Ovary (tissue), 9 donors: Measurements from ENCODE around the gene ZBTB48. TPM values are rescaled to one million over a fixed set of nuclear protein-coding genes. Genes with fewer than 3 reads are reported as not detected.
A peak's percentile ranks its signal among the peaks of the same experiment; 100 is the strongest.

Experiments
- DNase-seq, 5 donors: peaks; one replicate each; pipeline ENCODE4 v3.0.0-alpha.2; 2019 to 2020
- H3K27ac ChIP-seq, 2 donors: fragments of 200-600 bp; one replicate each; pipeline versions ENCODE4 v1.5.1 to v1.8.0; 2019 to 2022
- H3K27me3 ChIP-seq: fragments of 200-600 bp; one replicate; pipeline ENCODE4 v1.8.0; 2022
- H3K36me3 ChIP-seq: fragments of 200-600 bp; sonication (generic); one replicate; pipeline ENCODE4 v1.5.1; 2019
- H3K4me1 ChIP-seq: one replicate; pipeline ENCODE4 v1.8.1; 2013; ENCODE audit warnings: mild to moderate bottlenecking, moderate library complexity; ENCODE audit not compliant: insufficient read depth
- H3K4me3 ChIP-seq: fragments of 200-600 bp; sonication (generic); one replicate; pipeline ENCODE4 v1.5.1; 2017
- H3K9me3 ChIP-seq, 2 donors: fragments of 200-600 bp in 1 of 2; sonication (generic) in 1 of 2; one replicate each; pipeline versions ENCODE4 v1.5.1 to v1.8.1; 2013 to 2019; ENCODE audit warnings: mild to moderate bottlenecking in 1 of 2, moderate library complexity in 1 of 2
- EP300 ChIP-seq: sonication (generic); formaldehyde crosslinking; IDR thresholded peaks from one replicate; pipeline ENCODE4 v1.6.1; 2017; ENCODE audit warnings: antibody characterized with exemption
- POLR2A ChIP-seq: fragments of 450-650 bp; IDR thresholded peaks from one replicate; pipeline ENCODE4 v1.6.1; 2017; ENCODE audit warnings: antibody characterized with exemption, mild to moderate bottlenecking, moderate library complexity
- WGBS, 3 donors: extraction: QIAGEN DNeasy Blood & Tissue Kit in 1 of 3; methylation state at CpG; one replicate each; pipeline versions ENCODE4 v1.1.5 to v1.1.7; 2013 to 2017; 5-methylcytosine and 5-hydroxymethylcytosine counted together
- intact Hi-C, 4 donors: fragments of 100-400 bp; cut with DNase I; formaldehyde crosslinking; loops; one replicate each; pipeline versions ENCODE4 v1.11.0 to v1.15.1; 2022 to 2023
- polyA plus RNA-seq, 2 donors: library from polyadenylated mRNA; stranded (reverse); fragments of 200-250 nt in 1 of 2; fragments of 350-450 nt in 1 of 2; fragmentation: Illumina TruSeq in 1 of 2; extraction: RNeasy Lipid Tissue Mini Kit (QIAGEN cat#74804) in 1 of 2; gene quantifications; one replicate each; pipeline ENCODE4 v1.2.3, GENCODE V29; 2013 to 2014
- total RNA-seq, 7 donors: library from RNA; depleted of rRNA in 2 of 7; stranded (reverse); fragments of >200 nt in 2 of 7; fragmentation: NEBNext Ultra II Directional in 3 of 7; extraction: Animal tissue kit (Norgen Biotek cat#: 25700) in 3 of 7; gene quantifications; one replicate each; pipeline versions ENCODE4 v1.1.0 to v1.2.4, GENCODE V29; 2016 to 2023
- TF ChIP-seq, protein P1 (sequence below), 3 donors: fragments of 450-650 bp in 2 of 3; fragments of 200-600 bp in 1 of 3; IDR thresholded peaks; one replicate each; pipeline versions ENCODE4 v1.5.1 to v1.8.0; 2016 to 2022; ENCODE audit warnings: antibody characterized with exemption in 3 of 3, mild to moderate bottlenecking in 1 of 3
- donor health status: DM: no; HTN: no; CAD: no; lungs with moderate emphysema.
- donor health status: DM: no; HTN: no; CAD: no.
- donor health status: Bipolar disorder and iron deficiency.
- donor health status: DM: yes; HTN: yes; CAD: no.
- donor health status: DM: no; HTN: no; CAD: no.
- donor health status: DM: yes; HTN: yes; CAD: no.

Gene ZBTB48
- total and polyA plus RNA-seq, 9 donors: 8.0 to 42.5 (median 33.7) TPM

DNA sequence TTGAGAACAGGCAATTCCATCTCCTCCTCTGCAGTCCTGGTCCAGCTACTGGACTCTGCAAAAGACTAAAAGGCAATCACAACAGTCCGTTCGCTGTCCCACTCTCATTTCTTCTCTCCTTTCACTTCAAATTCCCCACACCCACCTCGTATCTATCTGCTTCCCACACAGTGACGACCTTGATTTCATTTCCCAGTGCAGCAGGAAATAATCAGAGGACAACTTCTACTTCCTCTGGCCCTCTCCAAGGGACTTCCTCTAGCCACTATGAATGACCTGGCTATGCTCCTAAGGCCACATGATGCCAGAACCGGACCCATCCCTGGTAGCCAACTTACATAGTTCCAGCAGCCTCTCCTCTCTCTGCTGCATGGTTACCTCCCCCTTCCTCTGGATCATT, 33.5 kb upstream of the ZBTB48 start:
- Histone ChIP-seq H3K36me3 (no peaks in the 10 kb centered on the region), H3K4me3 (no peak overlapping the region), H3K27me3 (no peaks in the 10 kb centered on the region), H3K4me1 (no peaks in the 10 kb centered on the region), H3K27ac (no peak overlapping the region), H3K9me3 (no peaks in the 10 kb centered on the region)
- WGBS, 3 donors: 52 to 57% (median 54%) methylated on average over 5 of the region's 5 CpGs
- DNase-seq: no peak
- TF ChIP-seq, protein P1, sequence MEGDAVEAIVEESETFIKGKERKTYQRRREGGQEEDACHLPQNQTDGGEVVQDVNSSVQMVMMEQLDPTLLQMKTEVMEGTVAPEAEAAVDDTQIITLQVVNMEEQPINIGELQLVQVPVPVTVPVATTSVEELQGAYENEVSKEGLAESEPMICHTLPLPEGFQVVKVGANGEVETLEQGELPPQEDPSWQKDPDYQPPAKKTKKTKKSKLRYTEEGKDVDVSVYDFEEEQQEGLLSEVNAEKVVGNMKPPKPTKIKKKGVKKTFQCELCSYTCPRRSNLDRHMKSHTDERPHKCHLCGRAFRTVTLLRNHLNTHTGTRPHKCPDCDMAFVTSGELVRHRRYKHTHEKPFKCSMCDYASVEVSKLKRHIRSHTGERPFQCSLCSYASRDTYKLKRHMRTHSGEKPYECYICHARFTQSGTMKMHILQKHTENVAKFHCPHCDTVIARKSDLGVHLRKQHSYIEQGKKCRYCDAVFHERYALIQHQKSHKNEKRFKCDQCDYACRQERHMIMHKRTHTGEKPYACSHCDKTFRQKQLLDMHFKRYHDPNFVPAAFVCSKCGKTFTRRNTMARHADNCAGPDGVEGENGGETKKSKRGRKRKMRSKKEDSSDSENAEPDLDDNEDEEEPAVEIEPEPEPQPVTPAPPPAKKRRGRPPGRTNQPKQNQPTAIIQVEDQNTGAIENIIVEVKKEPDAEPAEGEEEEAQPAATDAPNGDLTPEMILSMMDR (IDR thresholded peaks at IDR 0.05): no peak
- TF ChIP-seq EP300 (no peak), POLR2A (no peak)
- intact Hi-C loops: no loop called here

DNA sequence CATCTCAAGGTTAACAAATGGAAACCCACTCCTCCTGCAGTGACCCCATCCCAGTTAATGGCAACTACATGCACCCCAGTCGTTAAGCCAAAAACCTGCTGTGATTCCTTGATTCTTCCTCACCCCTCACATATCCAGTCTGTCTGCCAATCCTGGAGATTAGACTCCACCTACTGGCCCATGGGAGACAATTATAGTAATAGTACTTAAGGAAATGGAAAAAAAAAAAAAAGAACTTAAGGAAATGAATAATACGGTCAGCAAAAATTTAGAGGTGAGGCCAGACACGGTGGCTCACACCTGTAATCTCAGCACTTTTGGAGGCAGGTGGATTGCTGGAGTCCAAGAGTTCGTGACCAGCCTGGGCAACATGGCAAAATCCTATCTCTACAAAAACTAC, 32.5 kb upstream of the ZBTB48 start:
- H3K27me3 ChIP-seq: no peaks in the 10 kb centered on the region
- no peak for DNase-seq
- no peaks in the 10 kb centered on the region for H3K4me1 ChIP-seq
- TF ChIP-seq EP300 (no peak), POLR2A (no peak)
- TF ChIP-seq, protein P1 (IDR thresholded peaks at IDR 0.05): no peak
- no peaks in the 10 kb centered on the region for H3K36me3 ChIP-seq
- no peaks in the 10 kb centered on the region for H3K9me3 ChIP-seq
- WGBS, 3 donors: 59 to 62% (median 59%) methylated on average over 4 of the region's 4 CpGs
- no peak overlapping the region for H3K4me3 ChIP-seq
- H3K27ac ChIP-seq: no peak overlapping the region
- intact Hi-C loops: no loop called here

DNA sequence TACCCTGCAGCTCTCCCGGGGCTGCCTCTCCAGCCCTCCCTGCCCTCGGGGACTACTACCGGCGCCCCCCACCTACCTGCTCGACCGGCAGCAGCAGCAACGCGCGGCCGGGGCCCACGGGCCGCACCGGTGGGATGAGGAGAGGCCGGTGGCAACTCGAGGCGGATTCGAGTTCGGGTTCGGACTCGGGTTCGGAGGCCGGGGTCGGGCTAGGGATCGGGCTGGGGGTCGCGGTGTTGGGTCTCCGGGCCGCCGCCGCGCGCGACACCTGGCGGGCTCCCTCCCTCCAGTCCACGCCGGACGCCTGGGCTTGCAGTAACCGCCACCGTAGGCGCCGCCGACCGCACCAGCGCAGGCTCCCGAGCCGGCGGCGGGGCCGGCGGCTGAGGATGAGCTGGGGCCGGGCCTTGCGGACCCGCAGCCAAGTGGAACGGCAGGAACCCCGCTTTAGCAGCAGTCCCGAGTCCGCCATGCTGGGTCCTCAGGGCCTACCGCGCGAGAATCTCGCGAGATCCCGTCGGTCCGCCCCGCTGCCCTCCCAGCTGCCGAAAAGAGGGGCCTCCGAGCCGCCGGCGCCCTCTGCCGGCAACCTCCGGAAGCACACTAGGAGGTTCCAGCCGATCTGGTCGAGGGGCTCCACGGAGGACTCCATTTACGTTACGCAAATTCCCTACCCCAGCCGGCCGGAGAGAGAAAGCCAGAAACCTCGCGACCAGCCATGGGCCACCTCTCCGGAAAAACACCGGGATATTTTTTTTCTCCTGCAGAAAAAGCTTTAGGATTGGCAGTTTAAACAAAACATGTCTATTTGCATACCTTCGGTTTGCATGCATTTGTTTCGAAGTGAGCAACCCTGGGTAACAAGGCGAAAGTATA, 25.5 kb upstream of the ZBTB48 start, which contains the start of gene NOL9:
TSS of gene NOL9 (minus strand) at position 483 of the 876 bp plus-strand sequence. CDS start at position 472, 11 bp downstream.
- Histone ChIP-seq H3K4me3 (peak within 1 kb of the TSS; percentile 99), H3K9me3 (no peaks in the 10 kb centered on the region), H3K4me1 (peaks cover 10% of the 10 kb centered on the region), H3K27me3 (no peaks in the 10 kb centered on the region), H3K36me3 (no peaks in the 10 kb centered on the region), H3K27ac (peak within 1 kb of the TSS in 1 of 2 donors; percentile 15)
- TF ChIP-seq, protein P1 (IDR thresholded peaks at IDR 0.05): peak; percentile 94 to 97 (median 95)
- TF ChIP-seq EP300 (no peak), POLR2A (peak; percentile 36)
- 1 to 3% (median 1%) methylated on average over 58 to 87 of the region's 87 CpGs for WGBS, 3 donors
- intact Hi-C loops: loop anchor here in 2 of 4 donors (1.0 to 10.0 kb wide), 3 partner anchors 25 to 81 kb away; partner anchors contain the start of genes PLEKHG5 (in 1 of the 2) and ZBTB48 (in 1 of the 2)
- DNase-seq: peak; percentile 92 to 97 (median 96)

DNA sequence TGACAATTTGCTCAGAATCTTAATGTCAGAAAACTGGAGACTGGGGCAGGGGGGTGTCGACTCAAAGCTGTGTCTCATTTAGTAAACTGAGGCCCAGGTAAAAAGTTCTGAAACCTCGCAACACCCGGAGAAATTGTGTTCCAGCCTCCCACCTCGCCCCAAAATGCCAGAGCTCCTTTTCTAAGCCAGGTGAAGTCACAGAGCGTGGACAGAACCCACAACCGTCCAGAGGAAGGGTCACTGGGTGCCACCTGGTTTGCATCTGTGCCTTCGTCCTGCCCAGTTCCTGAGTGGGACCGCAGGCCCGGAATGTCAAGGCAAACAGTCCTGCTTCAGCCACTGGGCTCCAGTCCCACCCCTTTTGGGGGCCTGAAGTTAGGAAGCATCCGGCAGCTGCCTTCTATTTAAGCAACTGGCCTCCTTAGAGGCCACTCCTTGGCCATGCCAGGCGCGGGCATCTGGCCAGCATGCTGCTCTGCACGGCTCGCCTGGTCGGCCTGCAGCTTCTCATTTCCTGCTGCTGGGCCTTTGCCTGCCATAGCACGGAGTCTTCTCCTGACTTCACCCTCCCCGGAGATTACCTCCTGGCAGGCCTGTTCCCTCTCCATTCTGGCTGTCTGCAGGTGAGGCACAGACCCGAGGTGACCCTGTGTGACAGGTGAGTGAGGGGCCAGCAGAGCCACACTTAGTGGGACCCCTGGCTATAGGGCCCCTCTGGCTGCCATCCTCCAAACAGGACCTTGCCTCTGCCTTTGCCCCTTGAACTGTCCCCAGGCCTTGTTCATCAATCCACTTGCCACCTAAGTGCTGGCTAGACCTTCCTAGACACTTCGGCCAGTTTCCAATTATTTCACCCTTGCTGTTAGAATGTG, 24.7 kb upstream of the ZBTB48 start, which contains the start of gene TAS1R1:
TSS of gene TAS1R1 (plus strand) at position 401 of the 872 bp plus-strand sequence. CDS start at position 468, 67 bp downstream.
- DNase-seq: peak; percentile 36 to 64 (median 62)
- H3K4me3 ChIP-seq: peak within 1 kb of the TSS; percentile 99
- TF ChIP-seq, protein P1 (IDR thresholded peaks at IDR 0.05): no peak
- intact Hi-C loops: loop anchor here in 2 of 4 donors (1.0 to 10.0 kb wide), 3 partner anchors 24 to 80 kb away; partner anchors contain the start of genes PLEKHG5 (in 1 of the 2) and ZBTB48 (in 1 of the 2)
- H3K9me3 ChIP-seq: no peaks in the 10 kb centered on the region
- 44 to 65% (median 56%) methylated on average over 19 of the region's 19 CpGs for WGBS, 3 donors
- H3K27me3 ChIP-seq: no peaks in the 10 kb centered on the region
- peaks cover 10% of the 10 kb centered on the region for H3K4me1 ChIP-seq
- peak within 1 kb of the TSS in 1 of 2 donors; percentile 15 for H3K27ac ChIP-seq
- H3K36me3 ChIP-seq: no peaks in the 10 kb centered on the region
